ENCODE results near the gene RASSF4.
"Not testable (repeated sequence)": the region's sequence is repeated elsewhere in the genome, so short reads cannot be mapped to it uniquely, and the experiment has no call there.

The RASSF4 gene

GRCh38 chr10:45008524-45009161 lies 49.0 kb downstream of the RASSF4 start:
- no peak for DNase-seq

DNA sequence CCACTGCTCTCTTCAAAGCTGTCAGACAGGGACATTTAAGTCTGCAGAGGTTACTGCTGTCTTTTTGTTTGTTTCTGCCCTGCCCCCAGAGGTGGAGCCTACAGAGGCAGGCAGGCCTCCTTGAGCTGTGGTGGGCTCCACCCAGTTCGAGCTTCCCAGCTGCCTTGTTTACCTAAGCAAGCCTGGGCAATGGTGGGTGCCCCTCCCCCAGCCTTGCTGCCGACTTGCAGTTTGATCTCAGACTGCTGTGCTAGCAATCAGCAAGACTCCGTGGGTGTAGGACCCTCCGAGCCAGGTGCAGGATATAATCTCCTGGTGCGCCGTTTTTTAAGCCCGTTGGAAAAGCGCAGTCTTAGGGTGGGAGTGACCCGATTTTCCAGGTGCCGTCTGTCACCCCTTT lies 55.0 kb downstream of the RASSF4 start:
- not testable (repeated sequence) for DNase-seq

DNA sequence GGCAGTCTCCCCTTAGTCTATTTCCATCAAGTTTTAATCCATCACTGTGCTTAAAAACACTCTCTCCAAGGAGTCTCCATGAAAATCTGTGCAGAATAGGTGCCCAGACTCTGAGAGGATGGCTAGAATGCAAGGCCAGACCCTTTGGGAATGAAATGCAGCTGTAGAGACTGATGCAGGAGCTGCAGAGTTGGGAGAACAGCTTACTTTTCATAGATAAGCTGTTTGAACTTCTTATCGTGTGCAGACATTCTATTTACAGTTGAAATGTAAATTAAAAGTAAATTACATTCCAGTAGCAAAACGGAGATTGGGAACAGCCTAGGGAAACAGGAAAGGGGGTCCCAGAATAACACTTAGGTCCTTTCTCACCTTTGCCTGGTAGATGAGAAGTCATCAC lies 56.0 kb downstream of the RASSF4 start:
- DNase-seq, result no peak

GRCh38 chr10:45023426-45023825 lies 63.8 kb downstream of the RASSF4 start:
- no peak for DNase-seq

- DNase-seq, result no peak
These were observed 74.7 kb downstream of the RASSF4 start for GRCh38 chr10:45034301-45034700.

DNA sequence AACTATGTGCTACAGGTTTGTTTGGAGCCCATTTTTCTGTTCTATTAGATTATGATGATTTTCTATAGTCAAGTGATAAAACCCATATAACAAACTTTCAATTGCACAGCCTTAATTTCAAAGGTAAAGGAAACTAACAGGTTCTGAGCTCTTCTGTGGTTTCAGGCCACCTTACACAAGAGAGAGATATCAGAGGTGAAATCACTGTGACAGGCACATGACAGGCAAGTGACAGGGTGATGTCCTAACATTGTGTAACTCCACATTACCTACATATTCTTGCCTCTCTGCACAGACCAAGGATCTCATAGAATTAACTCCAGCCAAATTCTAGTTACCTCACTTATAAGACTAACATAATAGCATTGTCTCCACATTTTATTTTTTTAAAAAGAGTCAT lies 76.1 kb downstream of the RASSF4 start:
- no peak for DNase-seq

DNA sequence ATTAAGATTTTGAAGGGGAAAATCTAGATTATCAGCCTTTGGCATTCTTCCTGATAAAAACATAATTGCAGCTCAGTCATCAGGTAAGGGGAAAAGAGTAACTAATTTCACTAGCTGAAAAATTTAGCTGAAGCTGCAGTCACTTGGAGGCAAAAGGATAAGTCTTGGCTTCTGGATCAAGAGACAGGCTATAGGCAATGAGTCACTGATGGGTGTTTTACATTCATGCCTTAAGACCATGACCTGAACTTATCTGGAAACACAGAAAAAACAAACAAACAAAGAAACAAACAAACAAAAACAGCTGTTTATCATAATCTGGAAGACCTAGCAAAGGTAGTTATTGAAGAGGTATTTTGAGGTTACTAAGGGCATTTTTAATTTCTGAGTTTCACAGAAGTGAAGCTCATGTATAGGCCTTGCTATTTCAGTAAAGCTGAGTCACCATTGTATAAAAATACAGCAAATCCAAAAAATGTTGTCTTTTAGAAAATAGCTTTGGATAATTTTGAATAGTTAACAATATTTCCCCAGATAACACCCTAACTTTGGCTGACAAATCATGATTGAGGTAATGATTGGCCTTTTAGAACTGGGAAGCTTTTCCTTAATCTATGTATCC lies 81.4 kb downstream of the RASSF4 start:
- no peak for DNase-seq

DNA sequence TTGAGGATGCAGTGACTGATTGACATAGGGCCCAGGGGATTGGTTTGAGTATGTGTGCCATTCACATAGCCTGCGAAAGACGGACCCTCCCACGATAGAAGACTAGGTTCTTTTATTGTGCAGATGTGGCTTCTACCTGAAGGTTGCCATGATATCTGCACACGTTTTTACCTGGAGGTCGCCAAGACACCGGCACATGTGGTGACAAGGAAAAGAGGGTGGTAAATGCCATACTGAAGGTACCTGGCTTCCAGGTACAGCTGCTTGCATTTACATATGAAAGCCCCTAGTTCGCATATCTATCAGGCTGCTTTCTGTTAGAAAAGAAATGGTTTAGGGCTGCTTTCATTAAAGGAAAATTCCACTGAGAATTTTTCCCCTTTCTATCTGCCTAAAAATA lies 84.7 kb downstream of the RASSF4 start:
- DNase-seq, result no peak

All from activated CD8-positive, alpha-beta memory T cell treated with anti-CD3 and anti-CD28 coated beads, Interleukin-2, amount 50 U/mL, for 48 hours (primary cell).